Uterus (tissue), 2 donors: ENCODE measurements around the gene MAT2B.

Source experiments
- CTCF ChIP-seq, 4 experiments: fragments of 200-600 bp in 2 of 4; fragments of 450-650 bp in 2 of 4; sonication (generic) in 2 of 4; IDR thresholded peaks; one replicate each; pipeline ENCODE4 v1.5.1; 2016 to 2019; ENCODE audit warnings: antibody characterized with exemption in 4 of 4, mild to moderate bottlenecking in 2 of 4, moderate library complexity in 1 of 4
- POLR2A ChIP-seq, 2 donors: fragments of 450-650 bp; IDR thresholded peaks; one replicate each; pipeline ENCODE4 v1.6.1; 2016; ENCODE audit warnings: antibody characterized with exemption in 2 of 2, mild to moderate bottlenecking in 1 of 2, moderate library complexity in 1 of 2

- TF ChIP-seq CTCF (IDR thresholded peaks at IDR 0.05) (no peak), POLR2A (IDR thresholded peaks at IDR 0.05) (no peak)
Measured at GRCh38 chr5:163551156-163551555, 45.7 kb downstream of the MAT2B start.
